ENCODE results near the gene TMEM252.

DNA sequence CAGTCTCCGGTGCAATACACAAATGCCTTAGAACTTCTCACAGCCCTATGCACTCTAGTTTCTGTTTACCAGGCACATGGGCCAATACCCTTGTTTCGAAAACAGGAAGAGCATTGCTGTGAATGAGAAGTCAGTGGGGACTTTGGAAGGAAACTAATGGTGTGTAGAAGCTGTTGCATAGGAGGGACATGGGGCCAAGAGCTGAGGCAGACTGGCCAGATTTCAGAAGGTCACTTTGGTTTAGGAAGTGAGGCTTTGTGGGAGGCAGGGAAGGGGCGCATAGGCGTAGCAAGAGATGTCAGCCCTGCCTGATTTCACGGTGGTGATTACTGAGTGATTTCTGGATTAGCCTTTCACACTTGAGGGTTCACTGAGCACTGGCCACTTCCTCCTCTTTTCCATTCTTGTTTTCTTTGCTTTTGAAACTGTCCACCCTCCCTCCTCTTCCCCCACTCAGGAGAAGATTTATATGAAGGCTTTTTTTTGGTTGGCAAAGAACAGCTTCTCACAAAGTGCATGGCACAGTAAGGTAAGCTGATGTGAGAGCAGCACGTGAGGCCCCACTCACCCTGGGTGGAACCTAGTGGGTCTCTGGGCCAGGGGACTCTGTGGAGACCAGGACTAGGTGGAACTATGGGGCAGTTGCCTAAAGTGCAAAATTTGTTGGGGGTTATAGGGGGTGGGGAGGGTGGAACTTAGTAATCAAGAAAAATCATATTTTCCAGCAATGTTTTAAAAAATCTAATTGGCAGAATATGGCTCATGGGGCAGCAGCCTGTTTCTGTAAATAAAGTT, 6.1 kb upstream of the TMEM252 start:
- TF ChIP-seq, protein P1, sequence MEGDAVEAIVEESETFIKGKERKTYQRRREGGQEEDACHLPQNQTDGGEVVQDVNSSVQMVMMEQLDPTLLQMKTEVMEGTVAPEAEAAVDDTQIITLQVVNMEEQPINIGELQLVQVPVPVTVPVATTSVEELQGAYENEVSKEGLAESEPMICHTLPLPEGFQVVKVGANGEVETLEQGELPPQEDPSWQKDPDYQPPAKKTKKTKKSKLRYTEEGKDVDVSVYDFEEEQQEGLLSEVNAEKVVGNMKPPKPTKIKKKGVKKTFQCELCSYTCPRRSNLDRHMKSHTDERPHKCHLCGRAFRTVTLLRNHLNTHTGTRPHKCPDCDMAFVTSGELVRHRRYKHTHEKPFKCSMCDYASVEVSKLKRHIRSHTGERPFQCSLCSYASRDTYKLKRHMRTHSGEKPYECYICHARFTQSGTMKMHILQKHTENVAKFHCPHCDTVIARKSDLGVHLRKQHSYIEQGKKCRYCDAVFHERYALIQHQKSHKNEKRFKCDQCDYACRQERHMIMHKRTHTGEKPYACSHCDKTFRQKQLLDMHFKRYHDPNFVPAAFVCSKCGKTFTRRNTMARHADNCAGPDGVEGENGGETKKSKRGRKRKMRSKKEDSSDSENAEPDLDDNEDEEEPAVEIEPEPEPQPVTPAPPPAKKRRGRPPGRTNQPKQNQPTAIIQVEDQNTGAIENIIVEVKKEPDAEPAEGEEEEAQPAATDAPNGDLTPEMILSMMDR (IDR thresholded peaks at IDR 0.05): no peak
- TF ChIP-seq EZH2phosphoT487 (IDR thresholded peaks at IDR 0.05): no peak
- no peak for TF ChIP-seq EZH2 (IDR thresholded peaks at IDR 0.05)

Data from neural progenitor cell (in vitro differentiated cells).